ENCODE results near the gene RIT1. TPM values are rescaled to one million over a fixed set of nuclear protein-coding genes. Genes with fewer than 3 reads are reported as not detected.

RIT1 gene
- total RNA-seq, 2 donors from 2014 or later = 6.9 to 16.1 TPM

DNA sequence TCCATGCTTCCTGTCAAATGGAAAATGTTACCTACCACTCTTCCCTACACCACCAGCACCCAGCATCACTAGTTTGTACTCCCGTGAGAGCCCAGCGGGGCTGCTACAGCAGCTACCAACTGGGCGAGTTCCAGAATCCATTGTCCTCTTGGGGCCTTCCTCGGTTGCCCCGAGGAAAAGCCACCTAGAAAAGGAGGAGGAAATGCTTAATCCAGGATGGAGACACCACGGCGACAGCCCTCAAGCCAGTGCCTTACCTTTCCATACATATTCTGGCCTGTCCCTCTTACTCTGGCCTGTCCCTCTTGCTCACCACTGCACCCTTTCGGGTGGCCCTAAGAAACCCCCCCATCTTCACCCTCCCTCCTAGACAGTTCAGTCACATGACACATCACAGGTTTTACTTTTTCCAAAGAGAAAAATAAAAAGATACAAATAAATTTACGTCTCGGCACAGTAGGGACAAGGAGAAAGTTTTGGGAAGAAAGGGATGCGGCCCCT lies 478 bp downstream of the RIT1 start:
- DNase-seq (peak in 3 of 4 donors; percentile 17 to 23 (median 22)), ATAC-seq (peak; percentile 25)
- TF ChIP-seq POLR2A (IDR thresholded peaks at IDR 0.05) = no peak
- TF ChIP-seq, protein P1, sequence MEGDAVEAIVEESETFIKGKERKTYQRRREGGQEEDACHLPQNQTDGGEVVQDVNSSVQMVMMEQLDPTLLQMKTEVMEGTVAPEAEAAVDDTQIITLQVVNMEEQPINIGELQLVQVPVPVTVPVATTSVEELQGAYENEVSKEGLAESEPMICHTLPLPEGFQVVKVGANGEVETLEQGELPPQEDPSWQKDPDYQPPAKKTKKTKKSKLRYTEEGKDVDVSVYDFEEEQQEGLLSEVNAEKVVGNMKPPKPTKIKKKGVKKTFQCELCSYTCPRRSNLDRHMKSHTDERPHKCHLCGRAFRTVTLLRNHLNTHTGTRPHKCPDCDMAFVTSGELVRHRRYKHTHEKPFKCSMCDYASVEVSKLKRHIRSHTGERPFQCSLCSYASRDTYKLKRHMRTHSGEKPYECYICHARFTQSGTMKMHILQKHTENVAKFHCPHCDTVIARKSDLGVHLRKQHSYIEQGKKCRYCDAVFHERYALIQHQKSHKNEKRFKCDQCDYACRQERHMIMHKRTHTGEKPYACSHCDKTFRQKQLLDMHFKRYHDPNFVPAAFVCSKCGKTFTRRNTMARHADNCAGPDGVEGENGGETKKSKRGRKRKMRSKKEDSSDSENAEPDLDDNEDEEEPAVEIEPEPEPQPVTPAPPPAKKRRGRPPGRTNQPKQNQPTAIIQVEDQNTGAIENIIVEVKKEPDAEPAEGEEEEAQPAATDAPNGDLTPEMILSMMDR (IDR thresholded peaks at IDR 0.05) = no peak
- Histone ChIP-seq H3K9me3 (no peaks in the 10 kb centered on the region), H3K27me3 (no peaks in the 10 kb centered on the region), H3K27ac (peak overlapping the region; percentile 79 to 87 (median 83)), H3K4me3 (peak overlapping the region; percentile 44 to 62), H3K4me1 (peaks cover 21% of the 10 kb centered on the region), H3K36me3 (replicated peaks in 1 of 2; ENCODE audit: insufficient read depth in 1 of 2, low read depth in 2 of 2) (peaks cover 10 to 22% of the 10 kb centered on the region in 2 donors)
- 2% methylated on average over 11 of the region's 11 CpGs for WGBS, 2 donors
- intact Hi-C loops (cut with DNase I) = no loop called here

DNA sequence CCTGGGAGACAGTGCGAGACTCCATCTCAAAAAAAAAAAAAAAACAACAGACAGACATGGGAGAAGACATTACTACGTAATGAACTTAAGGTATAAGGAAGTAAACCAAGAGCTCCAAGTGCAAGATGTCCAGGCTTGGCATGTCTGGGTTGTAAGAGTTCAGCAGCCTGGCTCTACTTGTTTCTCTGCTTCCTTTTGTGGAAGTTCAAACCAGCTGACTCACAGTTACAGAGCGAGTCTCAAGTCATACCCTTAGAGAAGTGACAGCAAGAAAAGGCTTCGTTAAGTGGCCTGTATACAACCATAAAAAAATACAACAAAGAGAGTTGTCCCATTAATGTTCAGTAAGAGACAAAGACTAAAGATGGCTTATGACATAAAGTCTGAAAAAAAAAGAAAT lies 1.3 kb downstream of the RIT1 start:
- peaks cover 21% of the 10 kb centered on the region for H3K4me1 ChIP-seq
- peak overlapping the region in 1 of 4 donors; percentile 87 for H3K27ac ChIP-seq
- no peak for TF ChIP-seq POLR2A (IDR thresholded peaks at IDR 0.05)
- TF ChIP-seq, protein P1 (IDR thresholded peaks at IDR 0.05) = no peak
- H3K9me3 ChIP-seq = no peaks in the 10 kb centered on the region
- DNase-seq (peak in 1 of 4 donors; percentile 62), ATAC-seq (no peak)
- no peak overlapping the region for H3K4me3 ChIP-seq
- intact Hi-C loops (cut with DNase I) = no loop called here
- WGBS, 2 donors = 81 to 93% methylated on average over 4 of the region's 4 CpGs
- H3K36me3 ChIP-seq (replicated peaks in 1 of 2; ENCODE audit: insufficient read depth in 1 of 2, low read depth in 2 of 2) = peaks cover 10 to 20% of the 10 kb centered on the region in 2 donors
- H3K27me3 ChIP-seq = no peaks in the 10 kb centered on the region

GRCh38 chr1:155904261-155904660 lies 6.9 kb downstream of the RIT1 start:
- H3K9me3 ChIP-seq = no peaks in the 10 kb centered on the region
- DNase-seq (no peak), ATAC-seq (no peak)
- no peak overlapping the region for H3K27ac ChIP-seq
- no peaks in the 10 kb centered on the region for H3K27me3 ChIP-seq
- no peaks in the 10 kb centered on the region for H3K4me1 ChIP-seq
- intact Hi-C loops (cut with DNase I) = no loop called here
- H3K4me3 ChIP-seq = no peak overlapping the region
- 65% methylated on average over 12 of the region's 12 CpGs for WGBS, 2 donors
- H3K36me3 ChIP-seq (replicated peaks in 1 of 2; ENCODE audit: insufficient read depth in 1 of 2, low read depth in 2 of 2) = peaks cover 18 to 48% of the 10 kb centered on the region in 2 donors
- TF ChIP-seq, protein P1 (IDR thresholded peaks at IDR 0.05) = no peak
- no peak for TF ChIP-seq POLR2A (IDR thresholded peaks at IDR 0.05)

- no peak for ATAC-seq
- no peaks in the 10 kb centered on the region for H3K27me3 ChIP-seq
- H3K9me3 ChIP-seq = no peaks in the 10 kb centered on the region
- DNase-seq = no peak
- intact Hi-C loops (cut with DNase I) = no loop called here
- peaks cover 18 to 52% of the 10 kb centered on the region in 2 donors for H3K36me3 ChIP-seq (replicated peaks in 1 of 2; ENCODE audit: insufficient read depth in 1 of 2, low read depth in 2 of 2)
- no peaks in the 10 kb centered on the region for H3K4me1 ChIP-seq
- H3K27ac ChIP-seq = no peak overlapping the region
- WGBS, 2 donors = 91 to 94% methylated on average over 4 of the region's 4 CpGs
- H3K4me3 ChIP-seq = no peak overlapping the region
- TF ChIP-seq, protein P1 (IDR thresholded peaks at IDR 0.05) = no peak
- TF ChIP-seq POLR2A (IDR thresholded peaks at IDR 0.05) = no peak
Observed at GRCh38 chr1:155900161-155900560, 11.0 kb downstream of the RIT1 start.

DNA sequence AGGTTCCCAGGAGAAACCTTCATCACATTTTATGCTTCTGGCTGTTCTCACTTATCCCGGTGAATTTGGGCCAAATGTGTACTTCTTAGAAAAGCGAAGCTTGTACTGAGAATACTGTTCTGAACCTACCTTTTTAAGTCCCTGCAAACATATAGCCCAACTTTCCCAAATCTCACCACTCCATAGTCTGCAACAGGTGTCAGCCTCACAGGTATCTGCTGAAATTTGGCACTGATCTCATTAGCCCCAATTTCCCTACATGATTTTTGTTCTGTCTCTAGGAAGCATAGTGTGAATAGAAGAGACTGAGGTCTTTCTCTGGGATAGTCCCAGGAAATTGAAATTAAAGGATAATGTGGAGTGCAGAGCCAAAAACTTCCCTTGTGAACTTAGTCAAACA lies 11.5 kb downstream of the RIT1 start:
- ATAC-seq (no peak), DNase-seq (no peak)
- H3K4me1 ChIP-seq = no peaks in the 10 kb centered on the region
- 98 to 100% methylated on average over 2 of the region's 2 CpGs for WGBS, 2 donors
- H3K27ac ChIP-seq = no peak overlapping the region
- no peak overlapping the region for H3K4me3 ChIP-seq
- no peaks in the 10 kb centered on the region for H3K9me3 ChIP-seq
- peaks cover 18 to 49% of the 10 kb centered on the region in 2 donors for H3K36me3 ChIP-seq (replicated peaks in 1 of 2; ENCODE audit: insufficient read depth in 1 of 2, low read depth in 2 of 2)
- no peak for TF ChIP-seq POLR2A (IDR thresholded peaks at IDR 0.05)
- TF ChIP-seq, protein P1 (IDR thresholded peaks at IDR 0.05) = no peak
- no peaks in the 10 kb centered on the region for H3K27me3 ChIP-seq
- intact Hi-C loops (cut with DNase I) = no loop called here
